GM21825 (cell line): Measurements from ENCODE around the gene MPL.

ENCODE experiments used
- ATAC-seq: cut with Tn5 transposase; IDR thresholded peaks from one replicate; pipeline ENCODE4 v1.9.1; 2021; ENCODE audit warnings: mild to moderate bottlenecking, moderate library complexity; ENCODE audit not compliant: unreplicated experiment

The MPL gene

GRCh38 chr1:43402089-43402865 lies 64.7 kb downstream of the MPL start:
- no peak for ATAC-seq
